Upper lobe of left lung (tissue), 6 donors: ENCODE results near the gene PTPRC. TPM values are rescaled to one million over a fixed set of nuclear protein-coding genes. Genes with fewer than 3 reads are reported as not detected.

Experiments
- ATAC-seq, 2 donors: fragments of 200-7000 bp; cut with Tn5 transposase; one replicate each; pipeline ENCODE4 v1.9.1; 2022; ENCODE audit warnings: mild to moderate bottlenecking in 2 of 2, moderate library complexity in 2 of 2; ENCODE audit not compliant: low FRiP score in 2 of 2
- DNase-seq, 2 donors: peaks; one replicate each; pipeline ENCODE4 v3.0.0-alpha.2; 2019 to 2020
- H3K27ac ChIP-seq, 4 donors: fragments of 200-600 bp; sonication (generic); one replicate each; pipeline ENCODE4 v1.5.1; 2016 to 2019
- H3K27me3 ChIP-seq, 4 donors: fragments of 200-600 bp; sonication (generic); one replicate each; pipeline ENCODE4 v1.5.1; 2017 to 2019
- H3K36me3 ChIP-seq, 4 donors: fragments of 200-600 bp; sonication (generic); one replicate each; pipeline ENCODE4 v1.5.1; 2016 to 2019
- H3K4me1 ChIP-seq, 4 donors: fragments of 200-600 bp; sonication (generic); one replicate each; pipeline ENCODE4 v1.5.1; 2018 to 2019
- H3K4me3 ChIP-seq, 4 donors: fragments of 200-600 bp; sonication (generic); one replicate each; pipeline ENCODE4 v1.5.1; 2017 to 2019; ENCODE audit warnings: mild to moderate bottlenecking in 2 of 4, moderate library complexity in 1 of 4
- H3K9me3 ChIP-seq, 4 donors: fragments of 200-600 bp; sonication (generic); one replicate each; pipeline ENCODE4 v1.5.1; 2018 to 2019
- EP300 ChIP-seq, 4 donors: sonication (generic); formaldehyde crosslinking; IDR thresholded peaks; one replicate each; pipeline ENCODE4 v1.5.1; 2017; ENCODE audit warnings: antibody characterized with exemption in 4 of 4, control low read depth in 2 of 4
- POLR2A ChIP-seq, 4 donors: fragments of 450-650 bp; IDR thresholded peaks; one replicate each; pipeline ENCODE4 v1.5.1; 2016 to 2017; ENCODE audit warnings: antibody characterized with exemption in 4 of 4, mild to moderate bottlenecking in 2 of 4
- POLR2AphosphoS5 ChIP-seq, 2 donors: sonication (generic); formaldehyde crosslinking; IDR thresholded peaks; one replicate each; pipeline ENCODE4 v1.5.1; 2017; ENCODE audit warnings: antibody characterized with exemption in 2 of 2
- WGBS, 2 donors: methylation state at CpG; one replicate each; pipeline ENCODE4 v1.1.5; 2017 to 2018; 5-methylcytosine and 5-hydroxymethylcytosine counted together
- total RNA-seq, 6 donors: library from RNA; depleted of rRNA in 4 of 6; stranded (reverse); fragments of >200 nt in 4 of 6; gene quantifications; one replicate each; pipeline versions ENCODE4 v1.1.0 to v1.2.1, GENCODE V29; 2016 to 2021
- TF ChIP-seq, protein P1 (sequence below), 6 experiments: fragments of 450-650 bp in 4 of 6; fragments of 200-600 bp in 2 of 6; sonication (generic) in 2 of 6; IDR thresholded peaks; one replicate each; pipeline ENCODE4 v1.5.1; 2016 to 2019; ENCODE audit warnings: antibody characterized with exemption in 6 of 6
- donor health status: DM: no; HTN: no; CAD: no; lungs with moderate emphysema.
- donor health status: DM: no; HTN: yes; CAD: no; lungs with severe emphysema.

The PTPRC gene
- total RNA-seq, 6 donors from 2014 or later = 70.2 to 171 (median 101) TPM

GRCh38 chr1:198612471-198613260 lies 26.2 kb upstream of the PTPRC start:
- TF ChIP-seq, protein P1, sequence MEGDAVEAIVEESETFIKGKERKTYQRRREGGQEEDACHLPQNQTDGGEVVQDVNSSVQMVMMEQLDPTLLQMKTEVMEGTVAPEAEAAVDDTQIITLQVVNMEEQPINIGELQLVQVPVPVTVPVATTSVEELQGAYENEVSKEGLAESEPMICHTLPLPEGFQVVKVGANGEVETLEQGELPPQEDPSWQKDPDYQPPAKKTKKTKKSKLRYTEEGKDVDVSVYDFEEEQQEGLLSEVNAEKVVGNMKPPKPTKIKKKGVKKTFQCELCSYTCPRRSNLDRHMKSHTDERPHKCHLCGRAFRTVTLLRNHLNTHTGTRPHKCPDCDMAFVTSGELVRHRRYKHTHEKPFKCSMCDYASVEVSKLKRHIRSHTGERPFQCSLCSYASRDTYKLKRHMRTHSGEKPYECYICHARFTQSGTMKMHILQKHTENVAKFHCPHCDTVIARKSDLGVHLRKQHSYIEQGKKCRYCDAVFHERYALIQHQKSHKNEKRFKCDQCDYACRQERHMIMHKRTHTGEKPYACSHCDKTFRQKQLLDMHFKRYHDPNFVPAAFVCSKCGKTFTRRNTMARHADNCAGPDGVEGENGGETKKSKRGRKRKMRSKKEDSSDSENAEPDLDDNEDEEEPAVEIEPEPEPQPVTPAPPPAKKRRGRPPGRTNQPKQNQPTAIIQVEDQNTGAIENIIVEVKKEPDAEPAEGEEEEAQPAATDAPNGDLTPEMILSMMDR (IDR thresholded peaks at IDR 0.05) = no peak
- no peak for TF ChIP-seq EP300 (IDR thresholded peaks at IDR 0.05)
- TF ChIP-seq POLR2A (IDR thresholded peaks at IDR 0.05) = no peak
- TF ChIP-seq POLR2AphosphoS5 (IDR thresholded peaks at IDR 0.05) = no peak
- Histone ChIP-seq H3K9me3 (no peaks in the 10 kb centered on the region), H3K27me3 (no peaks in the 10 kb centered on the region), H3K36me3 (no peaks in the 10 kb centered on the region), H3K27ac (peak overlapping the region in 1 of 4 donors; percentile 55), H3K4me3 (no peak overlapping the region), H3K4me1 (peaks cover 0 to 4% (median 0%) of the 10 kb centered on the region in 4 donors)
- ATAC-seq (peak in 1 of 2 donors; percentile 53), DNase-seq (no peak)
- WGBS, 2 donors = 58 to 68% methylated on average over 6 of the region's 6 CpGs

GRCh38 chr1:198617406-198617805 lies 21.4 kb upstream of the PTPRC start:
- peaks cover 0 to 4% (median 0%) of the 10 kb centered on the region in 4 donors for H3K4me1 ChIP-seq
- no peak overlapping the region for H3K27ac ChIP-seq
- H3K9me3 ChIP-seq = no peaks in the 10 kb centered on the region
- TF ChIP-seq EP300 (IDR thresholded peaks at IDR 0.05) = no peak
- no peak for TF ChIP-seq POLR2A (IDR thresholded peaks at IDR 0.05)
- TF ChIP-seq POLR2AphosphoS5 (IDR thresholded peaks at IDR 0.05) = no peak
- TF ChIP-seq, protein P1 (IDR thresholded peaks at IDR 0.05) = no peak
- no peaks in the 10 kb centered on the region for H3K36me3 ChIP-seq
- ATAC-seq = no peak
- no peak for DNase-seq
- no peaks in the 10 kb centered on the region for H3K27me3 ChIP-seq
- no peak overlapping the region for H3K4me3 ChIP-seq

- H3K36me3 ChIP-seq = no peaks in the 10 kb centered on the region
- no peak overlapping the region for H3K4me3 ChIP-seq
- ATAC-seq (no peak), DNase-seq (no peak)
- WGBS, 2 donors = 77 to 85% methylated on average over 5 of the region's 5 CpGs
- no peaks in the 10 kb centered on the region for H3K4me1 ChIP-seq
- TF ChIP-seq EP300 (IDR thresholded peaks at IDR 0.05) (no peak), POLR2A (IDR thresholded peaks at IDR 0.05) (no peak), POLR2AphosphoS5 (IDR thresholded peaks at IDR 0.05) (no peak)
- TF ChIP-seq, protein P1 (IDR thresholded peaks at IDR 0.05) = no peak
- peak overlapping the region in 3 of 4 donors; percentile 9 to 80 (median 79) for H3K27ac ChIP-seq
- no peaks in the 10 kb centered on the region for H3K9me3 ChIP-seq
- H3K27me3 ChIP-seq = no peaks in the 10 kb centered on the region
Measured at GRCh38 chr1:198619375-198620140, 19.3 kb upstream of the PTPRC start.

DNA sequence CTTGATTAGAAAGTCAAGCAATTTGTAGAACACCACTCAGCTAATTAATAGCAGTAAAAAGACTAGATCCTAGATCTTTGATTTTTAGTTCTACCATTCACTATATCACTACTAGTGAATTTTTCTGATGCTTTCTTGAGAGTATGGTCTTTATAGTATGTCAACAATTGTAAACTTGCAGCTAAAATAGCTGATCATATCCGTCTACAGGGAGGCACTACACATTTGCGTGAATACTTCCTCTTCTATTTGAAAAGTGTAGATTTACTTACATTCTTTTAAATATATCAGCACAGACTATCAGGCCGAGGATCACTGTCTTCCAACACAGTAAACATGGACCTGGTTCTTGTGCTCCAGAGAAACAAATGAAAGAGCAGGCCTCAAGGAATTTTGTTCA lies 18.6 kb upstream of the PTPRC start:
- H3K36me3 ChIP-seq = no peaks in the 10 kb centered on the region
- TF ChIP-seq POLR2A (IDR thresholded peaks at IDR 0.05) (no peak), POLR2AphosphoS5 (IDR thresholded peaks at IDR 0.05) (no peak), EP300 (IDR thresholded peaks at IDR 0.05) (no peak)
- H3K27me3 ChIP-seq = no peaks in the 10 kb centered on the region
- no peaks in the 10 kb centered on the region for H3K4me1 ChIP-seq
- no peak overlapping the region for H3K4me3 ChIP-seq
- no peak for ATAC-seq
- peak overlapping the region; percentile 65 to 80 (median 80) for H3K27ac ChIP-seq
- no peaks in the 10 kb centered on the region for H3K9me3 ChIP-seq
- WGBS, 2 donors = 51 to 60% methylated on average over 3 of the region's 3 CpGs
- no peak for DNase-seq
